Measurements from ENCODE around the gene NAA38.

NAA38 gene, protein sequence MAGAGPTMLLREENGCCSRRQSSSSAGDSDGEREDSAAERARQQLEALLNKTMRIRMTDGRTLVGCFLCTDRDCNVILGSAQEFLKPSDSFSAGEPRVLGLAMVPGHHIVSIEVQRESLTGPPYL

DNA sequence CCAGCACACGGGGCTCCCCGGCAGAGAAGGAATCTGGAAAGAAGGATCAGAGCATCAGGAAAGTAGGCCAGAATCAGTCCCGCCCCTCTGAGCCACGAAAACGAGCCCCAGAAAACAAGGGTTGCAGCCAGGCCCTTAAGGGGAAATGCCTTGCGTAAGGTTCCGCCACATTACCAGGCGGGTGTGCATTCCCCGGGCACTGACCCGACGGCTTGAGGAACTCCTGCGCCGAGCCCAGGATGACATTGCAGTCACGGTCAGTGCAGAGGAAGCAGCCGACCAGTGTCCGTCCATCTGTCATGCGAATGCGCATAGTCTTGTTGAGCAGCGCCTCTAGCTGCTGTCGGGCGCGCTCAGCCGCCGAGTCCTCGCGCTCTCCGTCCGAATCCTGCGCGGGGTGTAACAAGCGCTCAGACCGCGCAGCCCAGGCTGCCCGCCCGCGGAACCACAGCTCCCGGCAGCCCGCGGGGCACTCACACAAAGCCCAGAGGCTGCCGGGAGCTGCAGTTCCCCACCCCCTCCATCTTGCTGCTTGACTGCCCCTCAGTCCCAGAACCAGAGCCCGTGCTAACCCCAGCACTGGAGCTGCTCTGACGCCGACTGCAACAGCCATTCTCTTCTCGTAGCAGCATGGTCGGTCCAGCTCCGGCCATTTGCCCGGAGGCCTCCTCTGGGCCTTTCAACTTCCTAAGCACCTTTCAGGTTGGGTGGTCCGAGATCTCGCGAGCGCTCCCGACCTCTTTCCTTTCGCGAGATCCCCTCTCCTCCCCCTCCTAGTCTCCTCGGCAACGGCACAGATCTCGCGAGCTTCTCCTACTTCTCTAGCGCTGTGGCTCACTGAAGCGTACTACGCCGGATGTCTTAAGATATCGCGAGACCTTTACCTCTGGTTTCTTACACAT, at the start of gene NAA38:
TSS of gene NAA38 (minus strand) at position 749 of the 902 bp plus-strand sequence. CDS start at position 653, 96 bp downstream.
- peak; percentile 98 for DNase-seq

DNA sequence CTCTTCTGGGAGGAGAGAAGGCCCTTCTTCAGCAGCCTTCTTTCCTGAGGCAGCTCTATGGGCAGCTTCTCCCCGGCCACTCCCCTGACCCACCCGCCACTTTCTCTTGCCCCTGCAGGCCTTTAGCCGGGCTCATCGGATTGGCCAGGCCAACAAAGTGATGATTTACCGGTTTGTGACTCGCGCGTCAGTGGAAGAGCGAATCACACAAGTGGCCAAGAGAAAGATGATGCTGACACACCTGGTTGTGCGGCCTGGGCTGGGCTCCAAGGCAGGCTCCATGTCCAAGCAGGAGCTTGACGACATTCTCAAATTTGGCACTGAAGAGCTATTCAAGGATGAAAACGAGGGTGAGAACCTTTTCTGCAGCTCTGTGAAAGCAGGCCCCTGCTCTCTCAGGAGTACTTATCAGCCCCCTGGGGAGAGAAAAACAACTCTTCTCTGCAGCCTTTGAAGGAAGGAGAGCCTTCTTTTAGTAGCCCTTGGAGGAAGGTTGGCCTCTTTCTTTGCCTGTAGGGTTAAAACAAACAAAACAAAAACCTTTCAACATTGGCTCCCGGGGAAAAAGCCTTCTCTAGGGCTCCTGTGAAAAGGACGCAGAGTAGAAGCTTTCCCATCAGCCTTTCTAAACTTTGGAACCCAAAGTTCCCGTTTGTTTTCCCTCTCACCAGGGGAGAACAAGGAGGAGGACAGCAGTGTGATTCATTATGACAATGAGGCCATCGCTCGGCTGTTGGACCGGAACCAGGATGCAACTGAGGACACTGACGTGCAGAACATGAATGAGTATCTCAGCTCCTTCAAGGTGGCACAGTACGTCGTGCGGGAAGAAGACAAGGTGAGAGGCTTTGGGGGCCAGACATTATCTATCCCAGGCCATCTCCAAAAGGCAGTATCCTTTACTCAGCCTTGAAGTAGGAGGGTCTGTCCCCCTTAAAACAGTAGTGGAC, 46.1 kb upstream of the NAA38 start:
- no peak for DNase-seq

DNA sequence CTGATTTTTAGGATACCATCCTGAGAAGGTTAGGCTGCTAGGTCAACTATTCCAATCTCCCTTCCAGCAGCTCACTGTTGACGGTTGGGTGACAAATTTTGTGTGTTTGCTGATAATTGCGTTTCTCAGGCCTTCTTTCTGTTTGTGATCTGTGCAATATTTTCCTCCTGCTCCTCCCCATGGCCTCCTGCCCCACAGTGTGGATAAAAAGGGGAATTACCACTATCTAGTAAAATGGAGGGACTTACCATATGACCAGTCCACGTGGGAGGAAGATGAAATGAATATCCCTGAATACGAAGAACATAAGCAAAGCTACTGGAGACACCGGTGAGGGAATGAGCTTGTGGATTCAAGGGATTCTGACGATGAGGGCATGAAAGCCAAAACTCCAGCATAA, 40.4 kb upstream of the NAA38 start:
- DNase-seq: peak; percentile 44

DNA sequence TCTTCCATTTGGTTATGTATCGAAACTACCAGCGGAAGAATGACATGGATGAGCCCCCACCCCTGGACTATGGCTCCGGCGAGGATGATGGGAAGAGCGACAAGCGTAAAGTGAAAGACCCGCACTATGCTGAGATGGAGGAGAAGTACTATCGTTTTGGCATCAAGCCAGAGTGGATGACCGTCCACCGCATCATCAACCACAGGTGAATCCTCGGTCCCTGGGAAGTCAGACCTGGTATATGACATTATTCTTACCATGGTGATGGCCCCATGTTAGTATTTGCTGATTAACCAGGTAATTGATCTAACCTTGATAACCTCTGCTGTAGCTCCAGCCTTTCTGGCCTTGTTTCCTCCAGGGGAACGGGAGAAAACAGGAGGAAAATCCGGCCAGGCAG, 39.7 kb upstream of the NAA38 start:
- DNase-seq: peak; percentile 25

DNA sequence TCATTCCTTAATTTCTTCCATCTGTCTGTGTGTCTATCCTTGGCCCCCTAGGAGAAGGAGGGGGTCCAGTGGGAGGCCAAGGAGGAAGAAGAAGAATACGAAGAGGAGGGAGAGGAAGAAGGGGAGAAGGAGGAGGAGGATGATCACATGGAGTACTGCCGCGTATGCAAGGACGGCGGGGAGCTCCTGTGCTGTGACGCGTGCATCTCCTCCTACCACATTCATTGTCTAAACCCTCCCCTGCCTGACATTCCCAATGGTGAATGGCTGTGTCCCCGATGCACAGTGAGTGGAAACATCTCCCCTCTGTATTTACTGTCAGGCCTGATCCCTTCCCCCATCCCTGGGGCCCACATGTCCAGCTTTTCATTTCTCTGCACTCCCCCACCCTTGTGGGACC, 37.5 kb upstream of the NAA38 start:
- DNase-seq: no peak

DNA sequence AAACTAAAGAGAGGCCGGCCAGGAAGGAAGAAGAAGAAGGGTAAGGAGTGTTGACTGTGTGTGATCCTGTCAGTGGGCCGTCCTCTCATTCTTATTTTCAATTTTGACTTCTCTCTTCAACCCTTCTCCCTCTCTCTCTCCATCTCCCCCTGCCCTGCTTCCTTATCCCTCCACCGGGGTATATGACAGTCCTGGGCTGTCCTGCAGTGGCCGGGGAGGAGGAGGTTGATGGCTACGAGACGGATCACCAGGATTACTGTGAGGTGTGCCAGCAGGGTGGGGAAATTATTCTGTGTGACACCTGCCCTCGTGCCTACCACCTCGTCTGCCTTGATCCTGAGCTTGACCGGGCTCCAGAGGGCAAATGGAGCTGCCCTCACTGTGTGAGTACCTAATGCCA, 36.9 kb upstream of the NAA38 start:
- no peak for DNase-seq

DNA sequence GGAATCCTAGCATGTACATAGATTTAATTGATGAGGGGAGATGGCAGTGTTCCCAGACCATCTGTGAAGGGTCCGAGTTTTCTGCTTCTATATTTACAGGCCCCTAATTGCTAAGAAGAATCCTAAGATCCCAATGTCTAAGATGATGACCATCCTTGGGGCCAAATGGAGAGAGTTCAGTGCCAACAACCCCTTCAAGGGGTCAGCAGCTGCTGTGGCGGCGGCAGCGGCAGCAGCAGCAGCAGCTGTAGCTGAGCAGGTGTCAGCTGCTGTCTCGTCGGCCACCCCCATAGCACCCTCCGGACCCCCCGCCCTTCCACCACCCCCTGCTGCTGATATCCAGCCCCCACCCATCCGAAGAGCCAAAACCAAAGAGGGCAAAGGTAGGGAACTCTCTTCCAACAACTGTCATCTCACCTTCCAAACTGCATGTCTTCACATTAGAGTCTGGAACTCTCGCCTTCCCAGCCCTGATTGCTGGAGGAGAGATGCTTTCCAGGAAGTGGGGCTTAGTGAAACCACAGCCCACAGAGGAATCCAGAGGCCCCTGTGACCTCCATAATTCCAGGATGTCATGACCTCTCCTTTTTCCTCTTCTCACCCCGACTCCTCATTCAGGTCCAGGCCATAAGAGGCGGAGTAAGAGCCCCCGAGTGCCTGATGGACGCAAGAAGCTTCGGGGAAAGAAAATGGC, 36.0 kb upstream of the NAA38 start:
- no peak for DNase-seq

DNA sequence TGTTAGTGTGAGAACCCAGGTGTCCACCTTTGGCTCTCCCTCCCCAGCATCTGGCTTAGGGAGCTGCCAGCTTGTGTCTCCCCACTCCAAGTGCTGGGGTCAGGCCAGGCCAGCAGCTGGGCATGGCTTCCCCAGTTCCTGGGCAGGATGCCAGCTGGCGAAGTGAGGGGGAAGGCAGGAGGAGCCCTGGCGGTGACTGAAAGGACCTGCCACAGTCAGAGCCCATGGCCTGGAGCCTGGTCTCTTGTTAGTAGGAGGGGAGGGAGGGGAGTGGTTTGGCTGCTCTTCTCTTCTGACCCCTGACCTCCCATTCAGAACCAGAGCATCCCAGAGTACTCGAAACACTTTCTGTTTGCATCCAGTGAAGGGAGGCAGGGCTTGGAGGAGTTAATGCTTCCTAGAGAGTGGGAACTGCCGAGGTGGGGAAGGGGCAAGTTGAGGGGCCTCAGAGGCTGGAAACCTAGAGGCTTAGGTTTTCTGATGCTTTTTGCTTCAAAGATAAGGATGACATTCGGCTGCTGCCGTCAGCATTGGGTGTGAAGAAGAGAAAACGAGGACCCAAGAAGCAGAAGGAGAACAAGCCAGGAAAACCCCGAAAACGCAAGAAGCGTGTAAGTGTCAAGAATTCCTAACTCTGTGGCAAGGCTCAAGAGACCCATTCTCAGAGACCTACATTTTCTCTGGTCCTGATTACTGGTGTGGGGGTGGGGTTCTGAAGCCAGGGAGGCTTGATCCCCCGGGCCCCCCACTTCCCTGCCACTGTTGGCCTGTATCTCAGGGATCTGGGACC, 32.0 kb upstream of the NAA38 start:
- DNase-seq: peak; percentile 94

DNA sequence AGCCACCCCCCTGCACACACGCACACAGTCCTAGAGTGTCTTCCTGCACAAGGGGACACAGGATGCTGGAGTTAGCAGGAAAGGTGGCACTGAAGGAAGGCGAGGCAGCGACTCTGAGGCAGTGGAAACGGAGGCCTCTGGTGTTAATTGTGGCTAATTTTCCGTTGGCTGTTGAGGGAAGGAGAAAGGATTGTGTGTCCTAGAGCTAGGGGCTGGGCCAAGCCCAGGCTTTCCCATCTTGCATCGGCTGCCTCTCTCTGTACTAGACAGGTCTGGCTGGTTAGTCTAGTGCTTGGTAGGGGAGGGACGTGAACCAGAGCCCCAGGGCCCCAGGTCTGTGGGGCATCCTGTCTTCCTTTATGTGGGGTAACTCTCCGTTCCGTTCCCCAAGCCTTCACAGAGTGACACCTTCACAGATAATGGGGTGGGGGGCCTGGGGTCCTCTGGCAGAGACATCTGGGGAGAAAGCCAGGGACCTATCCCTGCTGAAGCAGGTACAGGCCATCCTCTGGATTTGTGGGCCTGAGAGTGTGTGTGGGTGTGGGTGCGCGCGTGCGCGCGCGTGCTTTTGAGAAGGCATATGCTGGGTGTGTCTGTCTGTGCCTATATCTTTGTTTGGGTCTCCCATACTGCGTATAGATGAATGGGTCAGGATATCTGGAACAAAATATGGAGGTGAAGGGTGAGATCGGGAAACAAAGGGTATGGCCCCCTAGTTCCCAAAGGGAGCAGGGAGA, 31.0 kb upstream of the NAA38 start, which contains the start of gene CHD3:
TSS of gene CHD3 (plus strand) at position 606 of the 737 bp plus-strand sequence. CDS start 212 bp downstream, outside the sequence.
- peak; percentile 46 for DNase-seq

DNA sequence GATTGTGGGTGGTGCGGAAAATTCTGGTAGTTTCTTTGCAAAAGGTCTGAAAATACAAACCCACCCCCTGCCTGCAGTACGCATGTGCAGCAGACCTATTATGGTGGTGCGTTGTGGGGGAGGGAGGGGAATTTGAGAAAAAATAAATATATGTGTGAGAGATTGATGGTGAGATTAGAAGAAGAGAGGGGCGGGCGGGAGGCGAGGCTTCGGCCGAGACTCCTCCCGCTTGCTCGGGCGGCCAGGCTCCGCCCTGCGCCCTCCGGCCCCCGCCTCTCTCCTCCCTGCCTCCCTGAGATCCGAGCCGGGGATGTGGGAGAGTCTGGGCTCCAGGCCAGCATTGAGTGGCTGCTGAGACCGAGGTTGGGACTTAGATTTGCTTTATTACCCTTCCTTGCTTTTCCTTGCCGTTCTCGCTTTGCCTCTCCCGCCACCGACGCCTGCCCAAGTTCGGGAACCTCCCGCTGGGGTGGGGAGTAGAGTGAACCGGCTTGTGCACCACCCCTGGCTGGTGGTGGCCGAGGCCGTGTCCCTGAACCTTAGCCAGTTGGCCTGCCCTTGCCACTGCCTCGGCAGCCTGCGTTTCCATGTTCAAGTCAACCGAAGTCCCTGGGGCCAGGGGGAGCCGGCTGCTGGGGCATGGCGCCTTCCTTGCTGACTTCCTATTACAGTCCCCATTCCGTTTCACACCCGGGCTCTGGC, 30.3 kb upstream of the NAA38 start:
- peak; percentile 96 for DNase-seq

DNA sequence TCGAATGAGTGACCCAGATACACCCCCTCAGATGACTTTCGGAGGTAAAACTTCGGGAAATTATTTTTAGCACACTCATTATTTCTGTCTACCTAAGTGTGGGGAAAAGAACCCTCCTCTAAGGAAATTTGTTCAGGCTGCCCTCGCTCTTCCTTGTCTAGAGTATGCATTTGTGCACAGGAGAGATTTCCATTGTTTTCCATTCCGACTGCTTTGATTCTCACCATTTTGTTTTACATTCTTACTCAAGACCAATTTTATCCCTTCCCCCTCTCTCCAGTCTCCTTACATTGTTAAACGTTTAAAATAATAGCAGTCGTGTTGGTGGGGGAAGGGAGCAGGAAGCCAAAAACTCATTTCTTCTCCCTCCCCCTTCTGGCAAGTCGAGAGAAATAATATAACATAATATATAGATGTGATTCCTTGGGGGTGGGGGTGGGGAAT, 29.7 kb upstream of the NAA38 start:
- DNase-seq: no peak

DNA sequence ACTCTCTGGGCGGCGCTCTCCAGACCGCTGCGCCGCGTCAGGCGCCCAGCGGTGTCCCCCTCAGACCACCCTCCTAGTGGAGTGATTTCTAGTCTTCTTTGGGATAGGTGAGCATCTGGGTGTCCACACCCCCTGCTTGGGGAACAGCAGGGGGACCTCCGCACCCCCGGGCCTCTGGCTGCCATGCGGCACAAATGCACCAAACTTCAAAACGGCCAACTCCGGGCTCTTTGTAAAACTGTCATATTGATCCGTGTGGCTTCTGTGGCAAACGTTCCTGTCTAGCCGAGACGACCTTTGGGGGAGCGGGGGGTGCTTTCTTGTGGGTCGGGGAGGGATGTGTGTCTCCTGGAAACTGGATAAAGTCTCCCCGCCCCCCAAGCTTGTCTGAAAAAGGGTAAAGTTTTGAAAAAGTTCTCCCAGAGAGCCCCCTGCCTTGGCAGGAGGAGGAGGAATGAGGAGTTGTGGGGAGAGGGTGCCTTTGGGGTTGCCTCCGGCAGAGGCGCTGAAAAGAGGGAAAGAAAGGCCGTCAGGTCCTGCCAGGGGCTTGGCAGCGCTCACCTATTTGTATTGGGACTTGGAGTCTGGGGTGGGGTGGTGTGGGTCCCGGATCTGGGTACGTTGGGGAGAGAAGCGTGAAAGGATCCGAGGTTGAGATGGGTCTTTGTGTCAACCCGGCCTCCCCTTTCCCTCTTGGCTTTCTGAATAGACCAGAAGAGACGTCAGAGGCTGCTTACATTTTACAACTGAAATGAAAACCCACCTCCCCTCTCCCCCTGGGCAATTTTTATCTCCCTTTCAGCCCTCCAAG, 29.1 kb upstream of the NAA38 start:
- peak; percentile 73 for DNase-seq

DNA sequence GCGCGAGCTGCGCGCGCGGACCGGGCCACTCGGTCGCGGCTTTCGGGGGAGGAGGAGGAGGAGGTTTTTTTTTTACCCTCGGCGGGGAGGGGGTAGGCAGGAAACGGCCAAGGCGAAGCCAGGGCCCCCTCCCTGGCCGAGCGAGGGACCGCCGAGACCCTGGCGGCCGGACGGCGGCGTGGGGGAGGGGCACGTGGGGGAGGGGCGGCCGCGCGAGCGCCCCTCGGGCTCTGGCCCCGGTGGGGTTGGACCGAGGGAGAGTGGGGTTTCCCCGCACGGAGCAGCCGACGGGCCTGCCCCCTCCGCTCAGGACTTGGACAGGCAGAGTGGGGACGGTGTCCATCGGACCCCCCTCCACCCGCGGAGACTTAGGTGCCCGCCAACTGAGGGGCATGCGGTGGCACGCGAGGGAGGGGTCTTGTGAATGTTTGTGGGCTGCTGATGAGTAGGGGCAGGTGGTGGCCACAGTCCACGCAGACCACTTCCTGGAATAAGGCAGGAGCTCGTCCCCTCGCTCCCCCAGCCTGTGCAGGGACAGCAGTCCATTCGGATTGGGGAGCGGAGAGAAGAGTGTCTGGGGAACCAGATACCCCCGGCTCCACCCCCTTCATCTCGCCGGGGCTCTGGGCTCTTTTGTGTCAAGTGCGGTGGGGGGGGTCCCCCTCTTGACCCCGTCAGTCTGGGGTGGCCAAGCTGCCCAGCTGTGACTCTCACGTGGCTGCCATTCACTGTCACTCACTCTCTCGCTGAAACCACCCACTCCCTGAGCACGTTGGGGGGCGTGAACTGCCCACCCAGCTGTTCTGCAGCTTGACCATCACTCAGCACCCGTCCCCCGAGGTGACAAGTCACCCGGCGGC, 28.2 kb upstream of the NAA38 start:
- DNase-seq: peak; percentile 77

DNA sequence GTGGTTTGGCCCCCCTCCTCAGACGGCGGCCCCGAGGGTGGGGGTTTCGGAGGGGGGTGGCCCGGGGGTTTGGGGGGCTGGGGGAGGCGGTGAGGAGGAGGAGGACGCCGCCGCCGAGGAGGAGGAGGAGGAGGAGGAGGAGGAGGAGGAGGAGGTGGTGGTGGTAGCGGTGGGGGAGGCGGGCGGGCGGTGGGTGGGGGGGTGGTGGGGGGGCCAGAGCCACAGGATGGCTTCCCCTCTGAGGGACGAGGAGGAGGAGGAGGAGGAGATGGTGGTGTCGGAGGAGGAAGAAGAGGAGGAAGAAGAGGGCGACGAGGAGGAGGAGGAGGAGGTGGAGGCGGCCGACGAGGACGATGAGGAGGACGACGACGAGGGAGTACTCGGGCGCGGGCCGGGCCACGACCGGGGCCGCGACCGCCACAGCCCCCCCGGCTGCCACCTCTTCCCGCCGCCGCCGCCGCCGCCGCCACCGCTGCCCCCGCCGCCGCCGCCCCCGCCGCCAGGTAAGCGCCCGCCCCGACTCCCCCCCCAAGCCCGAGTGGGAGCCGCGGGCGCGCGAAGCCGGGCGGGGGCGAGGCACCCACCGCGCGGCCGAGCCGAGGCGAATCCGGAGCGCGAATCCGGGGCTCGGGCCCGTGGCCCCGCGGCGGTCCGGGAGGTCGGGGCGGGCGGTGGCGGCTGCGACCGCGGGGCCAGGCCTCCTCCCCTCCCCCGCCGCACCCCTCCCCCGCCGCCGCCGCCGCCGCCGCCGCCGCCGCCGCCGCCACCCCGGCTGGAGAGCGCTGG, 27.4 kb upstream of the NAA38 start:
- peak; percentile 57 for DNase-seq

DNA sequence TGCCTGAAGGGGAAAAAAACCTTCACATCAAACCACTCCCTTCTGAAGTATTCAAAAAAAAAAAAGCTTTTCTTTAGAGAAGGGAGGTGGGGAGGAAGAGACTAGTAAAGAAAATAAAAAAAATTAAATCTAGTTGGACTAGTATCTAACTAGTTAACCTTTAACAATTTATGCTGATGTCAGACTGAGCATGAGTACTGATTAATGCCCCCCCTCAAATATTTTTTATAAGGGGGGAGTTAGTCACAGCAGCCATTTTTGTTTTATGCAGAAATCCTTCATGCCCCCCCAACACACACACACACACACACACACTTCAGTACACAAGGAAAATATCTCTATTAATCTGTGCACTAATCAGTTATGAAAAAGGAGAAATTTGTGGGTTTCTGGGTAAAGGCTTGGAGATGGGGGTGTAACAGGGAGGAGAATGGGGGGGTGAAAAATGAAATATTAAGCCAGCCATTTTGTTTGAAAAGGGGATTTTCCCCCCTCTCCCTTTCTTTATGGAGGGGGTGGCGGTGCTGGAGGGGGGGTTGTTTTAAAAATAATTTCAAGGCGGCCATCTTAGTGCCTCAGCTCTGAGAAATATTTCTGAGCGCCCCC, 26.5 kb upstream of the NAA38 start:
- no peak for DNase-seq

DNA sequence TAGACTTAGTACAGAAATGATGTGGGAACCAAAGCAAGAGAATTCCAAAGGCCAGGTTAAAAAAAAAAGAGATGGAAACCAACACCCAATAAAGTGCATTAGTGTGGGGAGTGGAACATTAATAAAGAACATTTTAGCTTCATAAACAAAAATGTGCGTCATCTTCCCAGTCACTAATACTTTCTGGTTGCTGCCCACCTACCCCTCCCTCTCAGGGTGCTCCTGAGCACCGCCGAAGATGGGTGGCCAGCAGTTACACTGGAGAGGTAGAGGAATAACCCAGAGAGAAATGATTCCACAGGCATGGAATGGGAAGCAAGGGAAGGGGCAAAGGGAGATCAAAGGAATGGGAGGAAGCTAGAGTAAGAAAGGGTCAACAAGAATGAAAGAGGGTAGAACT, 25.3 kb upstream of the NAA38 start:
- DNase-seq: no peak

DNA sequence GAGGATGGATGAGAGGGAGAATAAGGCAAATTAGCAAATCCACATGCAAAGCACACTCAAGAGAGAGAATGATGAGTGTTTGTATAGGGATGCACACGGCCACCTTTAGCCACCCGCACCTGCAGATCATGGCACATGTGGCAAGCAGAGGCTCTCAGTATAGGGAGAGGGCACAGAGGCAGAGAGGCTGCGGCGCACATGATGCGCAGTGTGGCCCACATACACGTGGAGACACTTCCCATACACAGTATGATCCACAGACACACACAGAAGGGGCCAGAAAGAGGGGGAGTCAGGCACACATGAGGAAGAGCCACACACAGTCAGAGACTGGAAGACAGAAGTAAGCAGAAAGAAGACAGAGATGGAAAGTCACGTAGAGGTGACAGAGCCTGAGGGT, 24.7 kb upstream of the NAA38 start:
- DNase-seq: no peak

Data from right forelimb (tissue), 1 donor.